SK-N-SH (cell line): ENCODE data around the gene PLOD1. TPM values are rescaled to one million over a fixed set of nuclear protein-coding genes. Genes with fewer than 3 reads are reported as not detected.

Source experiments
- ELF1 ChIP-seq: IDR thresholded peaks from 2 replicates; pipeline ENCODE4 v1.4.0; 2012
- polyA plus RNA-seq, 3 experiments: library from polyadenylated mRNA; depleted of rRNA; stranded (reverse); fragments of >200 nt; gene quantifications; 2 replicates each; pipeline ENCODE4 v1.2.3, GENCODE V29; 2012
- small RNA-seq, 7 experiments: library from RNA; depleted of rRNA; stranded (forward); fragments of <200 nt; gene quantifications; one replicate each; pipeline ENCODE3, GENCODE V24; 2012

Gene PLOD1
- polyA plus RNA-seq, 1 of the 3 experiments (the other 2 are of a cell fraction), result 257 TPM

DNA sequence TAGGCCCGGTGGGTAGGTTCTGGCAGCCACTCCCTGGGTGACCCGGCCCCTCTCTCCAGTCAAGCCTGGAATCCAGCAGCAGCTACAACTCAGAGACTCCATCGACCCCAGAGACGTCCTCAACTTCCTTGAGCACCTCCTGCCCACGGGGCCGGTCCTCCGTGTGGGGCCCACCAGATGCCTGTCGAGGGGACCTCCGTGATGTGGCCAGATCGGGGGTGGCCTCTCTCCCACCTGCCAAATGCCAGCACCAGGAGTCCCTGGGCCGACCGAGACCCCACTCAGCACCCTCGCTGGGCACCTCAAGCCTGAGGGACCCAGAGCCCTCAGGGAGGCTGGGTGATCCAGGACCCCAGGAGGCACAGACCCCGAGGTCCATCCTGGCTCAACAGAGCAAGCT is 87.5 kb downstream of the PLOD1 start (continued):
- TF ChIP-seq ELF1, result no peak

Small RNAs within 50 kb of the gene (small RNA-seq; reads per million reads assigned to genes)
- gene AL096840.1 (0 reads per million in 7 experiments), gene RF00019 (0 reads per million in 7 experiments), gene RNU5E-4P (7.1 to 226 (median 37.7) reads per million in 7 experiments)

Other genes starting within 250 kb of the PLOD1 start
- gene DRAXIN, start 243.0 kb upstream of the PLOD1 start, polyA plus RNA-seq (2012; rRNA removed), result 0.57 and 0.97 TPM in 2 replicates
- 45.1 and 66.2 TPM in 2 replicates for gene AGTRAP, start 198.6 kb upstream of the PLOD1 start, polyA plus RNA-seq (2012; rRNA removed)
- gene C1orf167, start 172.5 kb upstream of the PLOD1 start, polyA plus RNA-seq (2012; rRNA removed), result 0.10 TPM in 1 of 2 replicates, not detected in the other
- gene MTHFR, start 128.8 kb upstream of the PLOD1 start, polyA plus RNA-seq (2012; rRNA removed), result 5.3 and 7.6 TPM in 2 replicates
- 7.4 and 8.3 TPM in 2 replicates for gene CLCN6, start 128.5 kb upstream of the PLOD1 start, polyA plus RNA-seq (2012; rRNA removed)
- gene NPPA, start 86.9 kb upstream of the PLOD1 start, polyA plus RNA-seq (2012; rRNA removed), result not detected in 2 replicates
- 0.55 and 0.85 TPM in 2 replicates for gene NPPB, start 75.8 kb upstream of the PLOD1 start, polyA plus RNA-seq (2012; rRNA removed)
- 66.1 and 67.9 TPM in 2 replicates for gene KIAA2013, start 8.3 kb upstream of the PLOD1 start, polyA plus RNA-seq (2012; rRNA removed)
- gene MFN2, start 45.7 kb downstream of the PLOD1 start, polyA plus RNA-seq (2012; rRNA removed), result 43.2 and 46.1 TPM in 2 replicates
- 24.0 and 25.6 TPM in 2 replicates for gene MIIP, start 84.8 kb downstream of the PLOD1 start, polyA plus RNA-seq (2012; rRNA removed)
- gene TNFRSF8, start 128.6 kb downstream of the PLOD1 start, polyA plus RNA-seq (2012; rRNA removed), result 0.07 TPM in 1 of 2 replicates, not detected in the other
- gene TNFRSF1B, start 232.3 kb downstream of the PLOD1 start, polyA plus RNA-seq (2012; rRNA removed), result 0.18 and 0.36 TPM in 2 replicates